IgD-negative memory B cell (primary cell): ENCODE results near the gene ZBTB8A. TPM values are rescaled to one million over a fixed set of nuclear protein-coding genes. Genes with fewer than 3 reads are reported as not detected.

Experiments
- H3K27ac Mint-ChIP-seq, 3 donors: one replicate each; pipeline ENCODE4 v1.8.0; 2020 to 2022; ENCODE audit warnings: mild to moderate bottlenecking in 3 of 3, mixed read lengths in 3 of 3, moderate library complexity in 1 of 3
- H3K27me3 Mint-ChIP-seq: one replicate; pipeline ENCODE4 v1.8.0; 2021; ENCODE audit warnings: mixed read lengths
- H3K36me3 Mint-ChIP-seq: one replicate; pipeline ENCODE4 v1.8.0; 2020; ENCODE audit warnings: mild to moderate bottlenecking, mixed read lengths
- H3K4me1 Mint-ChIP-seq, 3 donors: one replicate each; pipeline ENCODE4 v1.8.0; 2020 to 2022; ENCODE audit warnings: mixed read lengths in 3 of 3, mild to moderate bottlenecking in 1 of 3
- H3K4me3 Mint-ChIP-seq, 4 donors: one replicate each; pipeline ENCODE4 v1.8.0; 2020 to 2022; ENCODE audit warnings: mild to moderate bottlenecking in 4 of 4, mixed read lengths in 4 of 4, moderate library complexity in 3 of 4
- H3K9me3 Mint-ChIP-seq, 3 donors: one replicate each; pipeline ENCODE4 v1.8.0; 2020 to 2021; ENCODE audit warnings: mixed read lengths in 3 of 3, mild to moderate bottlenecking in 1 of 3
- polyA plus RNA-seq: library from polyadenylated mRNA; unstranded; fragments of 300-500 nt; fragmentation: Illumina TruSeq; gene quantifications from one replicate; pipeline ENCODE4 v1.2.3, GENCODE V29; 2021

Gene ZBTB8A
- polyA plus RNA-seq, 1 donor from 2014 or later = 0.14 TPM

- Mint-ChIP-seq H3K36me3 (peaks cover 4% of the 10 kb centered on the region), H3K4me1 (no peaks in the 10 kb centered on the region)
Measured at GRCh38 chr1:32568929-32569328, 29.7 kb downstream of the ZBTB8A start.

GRCh38 chr1:32580348-32581017 is 41.3 kb downstream of the ZBTB8A start:
- no peaks in the 10 kb centered on the region for H3K27me3 Mint-ChIP-seq
- H3K4me1 Mint-ChIP-seq = no peaks in the 10 kb centered on the region
- H3K4me3 Mint-ChIP-seq = no peak overlapping the region
- H3K9me3 Mint-ChIP-seq = no peaks in the 10 kb centered on the region
- H3K27ac Mint-ChIP-seq = no peak overlapping the region
- no peaks in the 10 kb centered on the region for H3K36me3 Mint-ChIP-seq

More at GRCh38 chr1:32568929-32569328, 29.7 kb downstream of the ZBTB8A start:
- no peak overlapping the region for H3K4me3 Mint-ChIP-seq
- H3K27ac Mint-ChIP-seq = no peak overlapping the region
- H3K9me3 Mint-ChIP-seq = no peaks in the 10 kb centered on the region
- no peaks in the 10 kb centered on the region for H3K27me3 Mint-ChIP-seq

GRCh38 chr1:32592943-32593342 is 53.7 kb downstream of the ZBTB8A start:
- H3K4me1 Mint-ChIP-seq = no peaks in the 10 kb centered on the region
- no peak overlapping the region for H3K27ac Mint-ChIP-seq
- H3K9me3 Mint-ChIP-seq = no peaks in the 10 kb centered on the region
- peaks cover 2% of the 10 kb centered on the region for H3K36me3 Mint-ChIP-seq
- no peak overlapping the region for H3K4me3 Mint-ChIP-seq
- H3K27me3 Mint-ChIP-seq = no peaks in the 10 kb centered on the region

- Mint-ChIP-seq H3K27me3 (no peaks in the 10 kb centered on the region), H3K9me3 (no peaks in the 10 kb centered on the region), H3K36me3 (no peaks in the 10 kb centered on the region), H3K4me3 (no peak overlapping the region), H3K27ac (no peak overlapping the region), H3K4me1 (no peaks in the 10 kb centered on the region)
Measured at GRCh38 chr1:32600034-32600433, 60.8 kb downstream of the ZBTB8A start.

GRCh38 chr1:32605711-32606424 is 66.6 kb downstream of the ZBTB8A start:
- Mint-ChIP-seq H3K4me3 (no peak overlapping the region), H3K9me3 (no peaks in the 10 kb centered on the region), H3K27ac (no peak overlapping the region), H3K36me3 (no peaks in the 10 kb centered on the region), H3K4me1 (no peaks in the 10 kb centered on the region), H3K27me3 (no peaks in the 10 kb centered on the region)

GRCh38 chr1:32606565-32607371 is 67.5 kb downstream of the ZBTB8A start:
- H3K9me3 Mint-ChIP-seq = no peaks in the 10 kb centered on the region
- no peak overlapping the region for H3K27ac Mint-ChIP-seq
- H3K36me3 Mint-ChIP-seq = no peaks in the 10 kb centered on the region
- no peaks in the 10 kb centered on the region for H3K27me3 Mint-ChIP-seq
- H3K4me3 Mint-ChIP-seq = no peak overlapping the region
- no peaks in the 10 kb centered on the region for H3K4me1 Mint-ChIP-seq

- peaks cover 2% of the 10 kb centered on the region for H3K27me3 Mint-ChIP-seq
- peaks cover 1 to 5% (median 4%) of the 10 kb centered on the region in 3 donors for H3K4me1 Mint-ChIP-seq
Measured at GRCh38 chr1:32609180-32609579, 70.0 kb downstream of the ZBTB8A start.

GRCh38 chr1:32611859-32612188 is 72.6 kb downstream of the ZBTB8A start:
- Mint-ChIP-seq H3K36me3 (no peaks in the 10 kb centered on the region), H3K27me3 (peaks cover 2% of the 10 kb centered on the region)

More at GRCh38 chr1:32609180-32609579, 70.0 kb downstream of the ZBTB8A start:
- H3K9me3 Mint-ChIP-seq = no peaks in the 10 kb centered on the region
- peak overlapping the region in 1 of 4 donors; percentile 41 for H3K4me3 Mint-ChIP-seq
- H3K36me3 Mint-ChIP-seq = no peaks in the 10 kb centered on the region
- H3K27ac Mint-ChIP-seq = no peak overlapping the region

GRCh38 chr1:32612189-32612881 is 73.1 kb downstream of the ZBTB8A start:
- Mint-ChIP-seq H3K9me3 (no peaks in the 10 kb centered on the region), H3K27ac (peak overlapping the region in 1 of 3 donors; percentile 71), H3K4me3 (peak overlapping the region; percentile 58 to 87 (median 71)), H3K36me3 (no peaks in the 10 kb centered on the region), H3K27me3 (peaks cover 2% of the 10 kb centered on the region), H3K4me1 (peaks cover 1 to 5% (median 4%) of the 10 kb centered on the region in 3 donors)

More at GRCh38 chr1:32611859-32612188, 72.6 kb downstream of the ZBTB8A start:
- Mint-ChIP-seq H3K27ac (no peak overlapping the region), H3K9me3 (no peaks in the 10 kb centered on the region), H3K4me3 (peak overlapping the region; percentile 58 to 87 (median 71)), H3K4me1 (peaks cover 1 to 5% (median 4%) of the 10 kb centered on the region in 3 donors)

GRCh38 chr1:32613472-32613871 is 74.2 kb downstream of the ZBTB8A start:
- peaks cover 2% of the 10 kb centered on the region for H3K27me3 Mint-ChIP-seq
- peak overlapping the region in 1 of 4 donors; percentile 14 for H3K4me3 Mint-ChIP-seq
- H3K9me3 Mint-ChIP-seq = no peaks in the 10 kb centered on the region
- peaks cover 1 to 5% (median 4%) of the 10 kb centered on the region in 3 donors for H3K4me1 Mint-ChIP-seq
- no peaks in the 10 kb centered on the region for H3K36me3 Mint-ChIP-seq
- H3K27ac Mint-ChIP-seq = no peak overlapping the region

- Mint-ChIP-seq H3K27me3 (no peaks in the 10 kb centered on the region), H3K4me3 (no peak overlapping the region), H3K36me3 (peaks cover 6% of the 10 kb centered on the region), H3K27ac (peak overlapping the region in 1 of 3 donors; percentile 23), H3K4me1 (peaks cover 8 to 11% (median 10%) of the 10 kb centered on the region in 3 donors), H3K9me3 (peaks cover 0 to 2% (median 0%) of the 10 kb centered on the region in 3 donors)
Measured at GRCh38 chr1:32618673-32619221, 79.5 kb downstream of the ZBTB8A start.

- Mint-ChIP-seq H3K9me3 (peaks cover 0 to 2% (median 0%) of the 10 kb centered on the region in 3 donors), H3K27ac (no peak overlapping the region), H3K27me3 (no peaks in the 10 kb centered on the region), H3K4me1 (peaks cover 14 to 18% (median 16%) of the 10 kb centered on the region in 3 donors), H3K4me3 (no peak overlapping the region), H3K36me3 (peaks cover 6% of the 10 kb centered on the region)
Measured at GRCh38 chr1:32619701-32620485, 80.7 kb downstream of the ZBTB8A start.

- Mint-ChIP-seq H3K27ac (peak overlapping the region in 1 of 3 donors; percentile 35), H3K4me3 (no peak overlapping the region), H3K36me3 (peaks cover 6% of the 10 kb centered on the region), H3K27me3 (no peaks in the 10 kb centered on the region), H3K4me1 (peaks cover 17 to 22% (median 20%) of the 10 kb centered on the region in 3 donors), H3K9me3 (peaks cover 0 to 2% (median 0%) of the 10 kb centered on the region in 3 donors)
Measured at GRCh38 chr1:32622205-32622604, 83.0 kb downstream of the ZBTB8A start.
